ENCODE data around the gene EML6.

EML6 gene

DNA sequence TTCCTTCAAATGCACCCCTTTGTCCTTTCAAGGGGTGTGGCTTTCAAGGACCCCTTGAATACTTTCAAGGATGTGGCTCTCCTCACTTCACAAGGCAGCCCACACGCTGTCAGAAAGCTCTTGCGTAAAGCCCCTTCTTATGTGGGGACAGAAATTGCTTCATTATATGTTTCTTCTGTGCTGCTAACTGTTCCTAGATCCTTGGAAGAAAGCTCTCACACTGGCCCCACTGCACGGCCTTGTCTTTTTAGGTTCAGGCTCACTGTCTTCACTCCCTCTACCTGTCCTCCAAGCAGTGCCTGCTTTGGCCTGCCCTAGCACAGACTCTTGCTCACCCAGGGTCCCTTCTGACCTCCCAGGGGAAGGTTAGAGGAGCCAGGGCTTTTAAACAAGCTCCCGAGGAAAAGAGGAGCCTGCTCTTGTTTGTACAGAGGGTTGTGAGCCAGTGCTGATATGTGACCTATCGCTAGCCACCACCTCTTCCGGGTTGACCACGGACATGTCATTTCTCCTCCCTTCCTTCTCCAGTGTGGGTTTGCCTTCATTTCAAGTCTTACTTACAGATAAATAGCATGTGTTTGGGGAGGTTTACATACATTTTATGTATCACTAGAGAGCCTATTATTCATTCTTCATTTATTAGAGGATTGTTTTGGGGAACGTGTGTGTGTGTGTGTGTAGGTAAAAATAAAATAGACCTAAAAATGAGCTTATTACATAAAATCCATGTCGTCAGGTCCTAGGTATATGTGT, 232.1 kb downstream of the EML6 start:
- no peak for TF ChIP-seq SIN3A (IDR thresholded peaks at IDR 0.05; ENCODE audit: borderline replicate concordance, insufficient read depth, low read length)
- TF ChIP-seq, protein P1, sequence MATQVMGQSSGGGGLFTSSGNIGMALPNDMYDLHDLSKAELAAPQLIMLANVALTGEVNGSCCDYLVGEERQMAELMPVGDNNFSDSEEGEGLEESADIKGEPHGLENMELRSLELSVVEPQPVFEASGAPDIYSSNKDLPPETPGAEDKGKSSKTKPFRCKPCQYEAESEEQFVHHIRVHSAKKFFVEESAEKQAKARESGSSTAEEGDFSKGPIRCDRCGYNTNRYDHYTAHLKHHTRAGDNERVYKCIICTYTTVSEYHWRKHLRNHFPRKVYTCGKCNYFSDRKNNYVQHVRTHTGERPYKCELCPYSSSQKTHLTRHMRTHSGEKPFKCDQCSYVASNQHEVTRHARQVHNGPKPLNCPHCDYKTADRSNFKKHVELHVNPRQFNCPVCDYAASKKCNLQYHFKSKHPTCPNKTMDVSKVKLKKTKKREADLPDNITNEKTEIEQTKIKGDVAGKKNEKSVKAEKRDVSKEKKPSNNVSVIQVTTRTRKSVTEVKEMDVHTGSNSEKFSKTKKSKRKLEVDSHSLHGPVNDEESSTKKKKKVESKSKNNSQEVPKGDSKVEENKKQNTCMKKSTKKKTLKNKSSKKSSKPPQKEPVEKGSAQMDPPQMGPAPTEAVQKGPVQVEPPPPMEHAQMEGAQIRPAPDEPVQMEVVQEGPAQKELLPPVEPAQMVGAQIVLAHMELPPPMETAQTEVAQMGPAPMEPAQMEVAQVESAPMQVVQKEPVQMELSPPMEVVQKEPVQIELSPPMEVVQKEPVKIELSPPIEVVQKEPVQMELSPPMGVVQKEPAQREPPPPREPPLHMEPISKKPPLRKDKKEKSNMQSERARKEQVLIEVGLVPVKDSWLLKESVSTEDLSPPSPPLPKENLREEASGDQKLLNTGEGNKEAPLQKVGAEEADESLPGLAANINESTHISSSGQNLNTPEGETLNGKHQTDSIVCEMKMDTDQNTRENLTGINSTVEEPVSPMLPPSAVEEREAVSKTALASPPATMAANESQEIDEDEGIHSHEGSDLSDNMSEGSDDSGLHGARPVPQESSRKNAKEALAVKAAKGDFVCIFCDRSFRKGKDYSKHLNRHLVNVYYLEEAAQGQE (IDR thresholded peaks at IDR 0.05; ENCODE audit: insufficient read depth in 1 of 2, low read depth in 2 of 2, low read length in 2 of 2): no peak
- TF ChIP-seq FOXP2 (optimal IDR thresholded peaks at IDR 0.05; ENCODE audit: borderline replicate concordance, extremely low read depth, extremely low read length, insufficient read depth): no peak
- no peak for TF ChIP-seq POLR2AphosphoS5 (IDR thresholded peaks at IDR 0.05; ENCODE audit: low read depth, low read length)

DNA sequence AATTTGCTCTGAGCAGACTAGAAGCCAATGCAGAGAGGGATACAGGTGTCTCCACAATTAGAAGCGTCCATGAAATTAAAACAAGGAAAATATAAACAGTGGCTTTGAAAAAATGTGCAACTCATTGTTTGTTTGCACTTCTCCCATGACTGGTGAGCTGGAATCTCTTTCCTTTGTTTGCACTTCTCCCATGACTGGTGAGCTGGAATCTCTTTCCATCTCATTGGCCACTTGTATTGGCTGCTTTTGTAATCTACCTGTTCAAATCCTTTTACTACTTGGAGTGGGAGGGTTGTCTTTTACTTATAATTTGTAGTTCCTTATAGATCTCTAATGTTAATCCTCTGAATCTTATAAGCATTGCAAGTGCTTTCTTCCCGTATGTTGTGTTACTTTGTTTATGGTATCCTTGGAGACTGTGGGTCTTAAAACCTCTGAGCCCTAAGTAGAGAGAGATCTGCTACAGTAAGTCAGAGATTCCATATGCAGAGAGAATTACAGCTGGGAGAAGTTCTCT, 232.7 kb downstream of the EML6 start:
- no peak for TF ChIP-seq SIN3A (IDR thresholded peaks at IDR 0.05; ENCODE audit: borderline replicate concordance, insufficient read depth, low read length)
- TF ChIP-seq, protein P1 (IDR thresholded peaks at IDR 0.05; ENCODE audit: insufficient read depth in 1 of 2, low read depth in 2 of 2, low read length in 2 of 2): no peak

DNA sequence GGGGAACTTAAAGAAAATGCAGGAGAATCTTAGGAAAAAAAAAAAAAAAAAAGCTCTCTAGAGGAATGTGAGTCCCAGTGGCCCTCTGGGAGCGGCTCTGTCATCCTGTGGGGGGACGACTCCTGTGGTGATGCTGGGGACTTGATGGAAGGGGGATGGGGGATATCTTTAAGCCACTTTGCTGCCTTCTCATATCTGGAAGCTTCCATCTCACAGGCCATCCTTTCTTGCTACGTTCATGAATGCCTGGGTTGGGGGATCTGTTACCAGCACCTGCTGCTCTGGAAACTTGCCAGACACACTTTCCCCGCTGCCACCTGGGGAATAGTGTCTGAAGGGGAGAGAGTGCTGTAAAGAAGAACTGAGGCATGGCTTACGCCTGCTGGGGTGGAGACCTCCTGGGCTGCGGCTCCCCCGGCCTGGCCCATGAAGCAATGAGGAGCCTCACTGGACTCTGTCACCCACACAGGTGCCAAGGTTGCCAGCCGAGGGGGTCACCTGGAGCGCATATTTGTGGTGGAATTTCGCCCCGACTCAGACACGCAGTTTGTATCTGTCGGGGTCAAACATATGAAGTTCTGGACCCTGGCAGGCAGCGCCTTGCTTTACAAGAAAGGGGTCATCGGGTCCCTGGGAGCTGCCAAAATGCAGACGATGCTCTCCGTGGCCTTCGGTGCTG, 234.0 kb downstream of the EML6 start:
- TF ChIP-seq, protein P1 (IDR thresholded peaks at IDR 0.05; ENCODE audit: insufficient read depth in 1 of 2, low read depth in 2 of 2, low read length in 2 of 2): no peak
- TF ChIP-seq POLR2AphosphoS5 (IDR thresholded peaks at IDR 0.05; ENCODE audit: low read depth, low read length): no peak

DNA sequence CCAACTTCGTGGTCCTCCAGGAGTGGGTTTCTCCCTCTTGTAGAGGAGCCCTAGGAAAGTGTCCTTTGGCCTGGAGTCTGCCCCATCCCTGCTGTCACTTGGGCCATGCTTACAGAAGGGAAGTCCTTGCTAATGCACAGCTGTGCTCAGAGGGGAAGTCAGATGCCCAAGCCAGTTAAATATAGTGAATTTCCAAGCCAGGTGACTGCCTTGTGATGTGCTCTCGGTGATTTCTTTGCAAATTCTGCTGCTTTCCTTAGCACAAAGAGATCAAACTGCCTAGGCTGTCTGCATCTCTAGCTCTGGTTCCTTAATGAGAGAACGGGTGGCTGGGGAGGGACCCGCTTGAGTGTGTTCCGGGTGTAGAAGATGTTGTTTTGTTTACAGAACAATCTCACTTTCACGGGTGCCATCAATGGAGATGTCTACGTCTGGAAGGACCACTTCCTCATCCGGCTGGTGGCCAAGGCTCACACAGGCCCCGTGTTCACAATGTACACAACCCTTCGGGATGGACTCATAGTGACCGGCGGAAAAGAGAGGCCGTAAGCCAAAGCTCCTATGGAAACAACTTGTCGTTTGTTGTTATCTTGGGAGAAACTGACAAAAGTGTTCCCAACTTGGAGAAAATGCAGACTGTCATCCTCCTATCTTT, 235.4 kb downstream of the EML6 start:
- TF ChIP-seq, protein P1 (IDR thresholded peaks at IDR 0.05; ENCODE audit: insufficient read depth in 1 of 2, low read depth in 2 of 2, low read length in 2 of 2): no peak
- no peak for TF ChIP-seq SIN3A (IDR thresholded peaks at IDR 0.05; ENCODE audit: borderline replicate concordance, insufficient read depth, low read length)
- TF ChIP-seq FOXP2 (optimal IDR thresholded peaks at IDR 0.05; ENCODE audit: borderline replicate concordance, extremely low read depth, extremely low read length, insufficient read depth): no peak
- TF ChIP-seq POLR2AphosphoS5 (IDR thresholded peaks at IDR 0.05; ENCODE audit: low read depth, low read length): no peak
- TF ChIP-seq TAF1 (IDR thresholded peaks at IDR 0.05; ENCODE audit: borderline replicate concordance, insufficient read depth, low read length): no peak
